HG02588 (cell line): ENCODE results near the gene MAD1L1.
"Not testable (repeated sequence)": the region's sequence is repeated elsewhere in the genome, so short reads cannot be mapped to it uniquely, and the experiment has no call there.

Experiments used
- ATAC-seq: cut with Tn5 transposase; IDR thresholded peaks from one replicate; pipeline ENCODE4 v1.9.1; 2021; ENCODE audit warnings: mild to moderate bottlenecking, moderate library complexity; ENCODE audit not compliant: unreplicated experiment

The MAD1L1 gene

GRCh38 chr7:1874590-1875391, 358.0 kb downstream of the MAD1L1 start:
- ATAC-seq = not testable (repeated sequence)

DNA sequence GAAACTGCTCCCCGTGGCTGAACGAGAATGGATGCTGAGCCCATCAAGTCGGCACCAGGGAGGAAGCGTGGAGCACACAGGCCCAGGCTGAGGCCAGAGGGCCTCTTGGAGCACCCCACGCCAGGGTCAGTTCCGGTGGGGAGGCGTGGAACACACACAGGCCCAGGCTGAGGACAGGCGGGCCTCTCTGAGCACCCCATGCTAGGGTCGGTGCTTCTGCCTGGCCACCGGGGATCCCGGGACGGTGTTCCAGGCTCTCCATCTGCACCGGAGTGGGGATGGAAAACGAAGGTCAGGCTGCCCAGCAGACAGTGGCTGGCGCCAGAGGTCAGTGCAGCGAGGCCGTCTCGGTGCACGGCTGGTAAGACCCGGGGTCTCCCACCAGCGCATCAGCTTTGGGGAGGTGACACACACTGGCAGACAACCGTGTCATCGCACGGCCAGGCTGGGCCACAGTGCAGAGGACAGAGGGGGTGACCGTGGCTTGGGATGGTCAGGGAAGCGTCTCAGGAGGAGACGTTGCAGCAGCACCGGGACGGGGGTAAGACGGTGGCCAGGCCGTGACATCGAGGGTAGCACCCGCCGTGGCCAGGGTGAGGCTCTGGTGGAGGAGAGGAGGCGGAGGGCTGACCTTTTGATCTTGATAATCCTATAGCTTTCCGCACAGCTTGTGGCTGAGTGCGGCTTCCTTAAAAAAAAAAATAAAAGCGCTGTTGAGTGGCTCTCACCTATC, 358.7 kb downstream of the MAD1L1 start:
- ATAC-seq = no peak

DNA sequence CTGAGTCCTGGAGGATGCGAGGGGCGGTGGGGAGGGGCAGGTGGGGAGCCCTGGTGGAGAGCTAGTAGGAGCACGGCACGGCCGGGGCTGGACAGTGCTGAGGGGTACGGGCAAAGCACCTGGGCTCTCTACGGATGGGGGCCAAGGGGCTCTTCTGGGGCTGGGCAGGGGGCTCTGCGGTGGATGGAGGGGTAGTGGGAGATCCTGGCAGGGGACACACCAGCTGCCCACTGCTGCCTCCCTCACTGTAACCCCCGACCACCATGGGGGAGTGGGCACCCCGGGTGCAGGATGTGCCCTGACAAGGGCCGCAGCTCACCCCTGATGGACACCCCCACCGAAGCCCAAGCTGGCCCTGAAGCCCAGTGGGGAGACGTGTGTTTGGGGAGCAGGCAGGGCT, 359.3 kb downstream of the MAD1L1 start:
- ATAC-seq = no peak

DNA sequence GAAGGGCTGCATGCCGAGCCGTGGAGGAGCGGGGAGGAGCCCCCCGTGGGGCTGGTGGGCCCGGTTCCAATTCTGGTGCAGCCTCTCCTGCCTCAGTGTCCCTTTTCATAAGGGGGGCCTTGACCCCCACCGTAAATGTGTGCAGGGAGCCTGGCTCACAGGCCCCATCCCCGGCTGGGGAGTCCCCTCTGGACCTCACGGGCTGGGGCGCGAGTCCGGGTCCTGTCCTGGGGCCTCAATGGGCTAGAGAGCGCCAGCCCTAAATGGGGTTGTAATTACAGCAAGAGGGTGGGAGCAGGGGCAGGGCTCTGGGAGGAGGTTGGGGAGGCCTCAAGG, 359.7 kb downstream of the MAD1L1 start:
- ATAC-seq = no peak

DNA sequence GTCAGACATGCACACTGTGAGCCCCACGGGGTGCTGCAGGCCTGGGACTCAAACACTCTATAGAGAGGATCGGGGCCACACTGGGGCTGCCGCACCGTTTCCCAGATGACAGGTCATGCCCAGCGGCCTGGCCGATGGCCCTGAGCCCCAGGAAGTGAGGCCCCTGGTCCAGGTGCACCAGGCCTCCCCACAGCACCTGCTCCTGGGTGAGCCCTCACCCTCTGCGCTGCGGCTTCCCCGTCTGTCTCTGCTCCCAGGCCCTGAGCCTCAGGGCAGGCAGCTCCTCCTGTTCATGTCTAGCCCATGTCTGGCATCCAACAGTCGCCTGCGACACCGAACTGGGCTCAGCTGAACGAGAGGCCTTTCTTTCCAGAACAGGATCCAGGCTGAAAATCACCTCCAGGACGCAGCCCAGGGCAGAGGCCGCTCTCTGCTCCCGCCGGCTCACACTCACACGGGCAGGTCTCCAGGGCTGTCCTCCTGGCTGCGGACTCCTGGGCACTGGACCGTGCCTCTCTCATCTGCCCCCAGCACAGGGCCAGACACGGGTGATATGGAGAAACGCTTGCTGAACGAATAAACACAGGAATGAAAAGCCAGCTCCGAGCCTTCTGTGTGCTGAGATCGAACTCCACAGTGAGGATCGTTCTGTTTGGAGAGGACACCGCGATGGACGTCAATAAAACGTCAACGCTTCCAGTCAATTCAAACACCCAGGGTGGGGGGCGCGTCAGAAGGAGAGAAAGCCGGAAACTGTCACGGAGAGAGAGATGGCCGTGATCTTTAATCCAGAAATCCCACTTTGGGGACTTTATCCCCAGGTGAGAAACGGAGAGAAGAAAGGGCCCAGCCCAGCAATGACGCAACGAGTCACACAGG, 360.3 kb downstream of the MAD1L1 start:
- ATAC-seq = no peak

- ATAC-seq = no peak
These were observed 363.2 kb downstream of the MAD1L1 start for GRCh38 chr7:1869452-1870130.

GRCh38 chr7:1868516-1869165, 364.1 kb downstream of the MAD1L1 start:
- ATAC-seq = no peak

DNA sequence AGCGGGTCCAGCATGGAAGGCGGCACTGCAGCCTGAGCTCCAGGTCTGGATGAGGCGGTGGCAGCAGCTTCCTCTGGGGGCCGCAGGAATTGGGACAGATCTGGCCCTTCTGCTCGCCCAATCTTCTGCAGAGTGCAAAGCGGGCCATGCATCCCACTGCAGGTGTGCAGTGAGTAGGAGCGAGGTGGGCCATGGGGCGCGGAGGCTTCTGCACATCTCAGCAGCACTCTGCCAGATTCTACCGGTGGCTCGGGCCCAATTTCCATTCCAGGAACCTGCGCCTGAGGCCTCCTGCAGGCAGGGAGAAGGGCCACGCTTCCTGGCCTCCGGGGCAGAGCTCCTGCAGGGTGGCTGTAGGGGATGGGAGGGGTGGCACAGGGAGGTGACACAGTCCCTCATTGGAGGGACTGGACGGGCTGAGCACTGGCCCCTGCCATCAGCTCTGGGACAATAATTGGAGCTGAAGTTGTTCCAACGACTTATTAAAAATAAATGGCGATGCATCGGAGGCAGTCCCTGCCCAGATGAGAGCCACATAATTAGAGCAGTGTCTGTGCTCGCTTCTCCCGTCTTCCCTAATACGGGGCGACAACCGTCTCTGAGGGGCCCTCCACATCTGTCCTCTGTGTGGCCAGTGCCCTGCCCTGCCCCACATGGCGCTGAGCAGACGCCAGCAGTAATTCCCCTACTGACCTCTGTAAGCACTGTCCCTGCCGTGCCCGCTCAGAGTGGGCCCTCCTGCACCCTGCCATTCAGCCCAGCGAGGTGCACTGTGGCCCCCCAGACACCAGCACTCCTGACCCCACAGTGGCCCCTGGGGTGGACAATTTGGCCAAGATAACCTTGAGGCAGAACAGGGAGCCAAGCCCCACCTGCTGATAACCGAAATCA, 365.1 kb downstream of the MAD1L1 start:
- ATAC-seq = no peak

GRCh38 chr7:1866601-1867000, 366.1 kb downstream of the MAD1L1 start:
- ATAC-seq = no peak

DNA sequence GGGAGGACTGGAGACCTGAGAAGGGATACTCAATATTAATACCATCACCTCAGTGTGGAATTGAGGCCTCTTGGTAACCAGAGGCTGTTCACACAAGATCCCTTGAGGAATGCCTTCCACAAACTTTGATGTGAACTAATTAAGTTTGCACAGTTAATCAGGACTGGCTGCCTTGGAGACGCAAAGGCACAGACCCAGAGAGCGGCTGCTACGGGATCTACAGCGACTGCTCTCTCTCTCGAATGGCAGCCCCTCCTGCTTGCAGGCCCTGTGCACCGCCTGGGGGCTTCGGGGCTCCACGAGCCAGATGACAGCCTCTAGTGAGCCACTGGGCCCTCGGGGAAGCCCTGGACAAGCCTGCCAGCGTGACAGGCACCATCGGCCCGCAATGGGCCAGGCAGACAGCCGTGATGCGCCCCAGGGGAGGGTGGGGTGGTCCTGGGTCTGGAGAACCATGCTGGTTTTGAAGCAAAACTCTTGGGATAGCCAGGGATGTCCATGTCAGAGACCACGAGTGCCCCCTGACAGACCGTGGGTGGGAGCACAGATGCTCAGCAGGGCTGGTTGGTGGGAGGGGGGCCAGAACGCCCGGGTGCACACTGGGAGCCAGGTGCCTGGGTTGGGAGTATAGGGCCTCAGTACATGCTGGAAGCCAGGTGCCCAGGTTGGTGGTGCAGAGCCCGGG, 367.0 kb downstream of the MAD1L1 start:
- no peak for ATAC-seq

- ATAC-seq = no peak
These were observed 367.7 kb downstream of the MAD1L1 start for GRCh38 chr7:1865000-1865555.

- ATAC-seq = no peak
These were observed 368.4 kb downstream of the MAD1L1 start for GRCh38 chr7:1864161-1864940.

GRCh38 chr7:1863091-1863900, 369.4 kb downstream of the MAD1L1 start:
- no peak for ATAC-seq

- ATAC-seq = no peak
These were observed 370.2 kb downstream of the MAD1L1 start for GRCh38 chr7:1862560-1862959.

DNA sequence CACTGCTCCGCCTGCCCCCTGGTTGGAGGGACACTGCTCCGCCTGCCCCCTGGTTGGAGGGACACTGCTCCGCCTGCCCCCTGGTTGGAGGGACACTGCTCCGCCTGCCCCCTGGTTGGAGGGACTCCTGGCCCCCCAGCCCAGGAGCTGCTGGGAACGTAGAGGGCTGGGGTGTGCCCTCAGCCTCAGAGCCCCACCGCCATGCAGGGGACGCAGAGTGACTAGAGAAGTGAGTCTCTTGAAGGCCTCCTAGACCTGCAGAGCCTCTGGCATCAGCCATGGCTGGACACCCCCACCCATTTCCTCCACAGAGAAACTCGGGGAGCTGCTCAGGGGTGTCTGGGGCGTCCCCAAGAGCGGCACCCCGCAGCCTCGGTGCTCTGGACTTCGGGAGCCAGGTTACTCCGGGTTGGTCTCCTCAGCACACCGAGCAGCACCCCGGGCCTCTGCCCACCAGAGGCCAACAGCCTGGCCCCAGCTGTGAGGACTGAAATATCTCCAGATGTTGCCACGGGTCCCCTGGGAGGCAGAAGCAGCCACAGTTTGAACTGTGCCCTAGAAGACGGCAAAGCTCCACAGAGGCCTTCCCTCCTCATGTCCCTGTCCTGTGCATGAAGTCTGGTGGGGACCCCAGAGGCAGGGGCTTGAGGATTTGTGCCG, 370.8 kb downstream of the MAD1L1 start:
- no peak for ATAC-seq
